ENCODE measurements around the gene RAB3GAP2.

GRCh38 chr1:220224611-220225124 is 47.6 kb downstream of the RAB3GAP2 start:
- TF ChIP-seq POLR2A (IDR thresholded peaks at IDR 0.05), result no peak
- TF ChIP-seq CTCF (IDR thresholded peaks at IDR 0.05), result no peak

Measured in gastroesophageal sphincter (tissue), 3 donors.